Neural crest cell (in vitro differentiated cells): ENCODE data around the gene PRR19. TPM values are rescaled to one million over a fixed set of nuclear protein-coding genes. Genes with fewer than 3 reads are reported as not detected.
"Not testable (repeated sequence)": the region's sequence is repeated elsewhere in the genome, so short reads cannot be mapped to it uniquely, and the experiment has no call there.

Source experiments
- DNase-seq: peaks from one replicate; pipeline ENCODE4 v3.0.0; 2021; ENCODE audit warnings: low read depth, mixed read lengths, low spot score
- H3K27ac Mint-ChIP-seq: one replicate; pipeline ENCODE4 v1.8.0; 2021; ENCODE audit warnings: mild to moderate bottlenecking, mixed read lengths; ENCODE audit not compliant: unreplicated experiment
- H3K27me3 Mint-ChIP-seq: 2 replicates; pipeline ENCODE4 v1.8.0; 2021; ENCODE audit warnings: low read depth, mild to moderate bottlenecking, mixed read lengths
- H3K36me3 Mint-ChIP-seq: 2 replicates; pipeline ENCODE4 v1.8.0; 2021; ENCODE audit warnings: low read depth, mild to moderate bottlenecking, mixed read lengths
- H3K4me1 Mint-ChIP-seq: 2 replicates; pipeline ENCODE4 v1.8.0; 2021; ENCODE audit warnings: mixed read lengths
- H3K4me3 Mint-ChIP-seq: one replicate; pipeline ENCODE4 v1.8.0; 2021; ENCODE audit warnings: mild to moderate bottlenecking, mixed read lengths
- H3K9me3 Mint-ChIP-seq: 2 replicates; pipeline ENCODE4 v1.8.0; 2021; ENCODE audit warnings: mixed read lengths
- CTCF ChIP-seq: fragments of 200-600 bp; sonication (generic); conservative IDR thresholded peaks from 2 replicates; pipeline ENCODE4 v1.5.0; 2021; ENCODE audit warnings: antibody characterized with exemption, mild to moderate bottlenecking
- total RNA-seq: library from RNA; stranded (reverse); gene quantifications from 2 replicates; pipeline ENCODE4 v1.2.1, GENCODE V29; 2021

Gene PRR19
- total RNA-seq, 1 donor from 2014 or later: 2.8 TPM

- no peak for TF ChIP-seq CTCF
- no peak for DNase-seq
- Mint-ChIP-seq H3K4me1 (peaks cover 4% of the 10 kb centered on the region), H3K36me3 (no peaks in the 10 kb centered on the region), H3K27ac (no peak overlapping the region), H3K27me3 (no peaks in the 10 kb centered on the region), H3K9me3 (no peaks in the 10 kb centered on the region), H3K4me3 (no peak overlapping the region)
Observed at GRCh38 chr19:42335374-42335936, 33.5 kb downstream of the PRR19 start.

DNA sequence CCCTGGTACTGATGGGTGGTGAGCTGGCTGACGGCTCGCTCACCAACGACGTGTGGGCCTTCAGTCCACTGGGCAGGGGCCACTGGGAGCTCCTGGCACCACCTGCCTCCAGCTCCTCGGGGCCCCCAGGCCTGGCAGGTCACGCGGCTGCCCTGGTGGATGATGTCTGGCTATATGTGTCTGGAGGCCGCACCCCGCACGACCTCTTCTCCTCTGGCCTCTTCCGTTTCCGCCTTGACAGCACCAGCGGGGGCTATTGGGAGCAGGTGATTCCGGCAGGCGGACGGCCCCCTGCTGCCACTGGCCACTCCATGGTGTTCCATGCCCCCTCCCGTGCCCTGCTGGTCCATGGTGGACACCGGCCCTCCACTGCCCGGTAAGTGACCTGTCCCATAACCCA, 34.0 kb downstream of the PRR19 start:
- H3K27me3 Mint-ChIP-seq: no peaks in the 10 kb centered on the region
- no peaks in the 10 kb centered on the region for H3K36me3 Mint-ChIP-seq

DNA sequence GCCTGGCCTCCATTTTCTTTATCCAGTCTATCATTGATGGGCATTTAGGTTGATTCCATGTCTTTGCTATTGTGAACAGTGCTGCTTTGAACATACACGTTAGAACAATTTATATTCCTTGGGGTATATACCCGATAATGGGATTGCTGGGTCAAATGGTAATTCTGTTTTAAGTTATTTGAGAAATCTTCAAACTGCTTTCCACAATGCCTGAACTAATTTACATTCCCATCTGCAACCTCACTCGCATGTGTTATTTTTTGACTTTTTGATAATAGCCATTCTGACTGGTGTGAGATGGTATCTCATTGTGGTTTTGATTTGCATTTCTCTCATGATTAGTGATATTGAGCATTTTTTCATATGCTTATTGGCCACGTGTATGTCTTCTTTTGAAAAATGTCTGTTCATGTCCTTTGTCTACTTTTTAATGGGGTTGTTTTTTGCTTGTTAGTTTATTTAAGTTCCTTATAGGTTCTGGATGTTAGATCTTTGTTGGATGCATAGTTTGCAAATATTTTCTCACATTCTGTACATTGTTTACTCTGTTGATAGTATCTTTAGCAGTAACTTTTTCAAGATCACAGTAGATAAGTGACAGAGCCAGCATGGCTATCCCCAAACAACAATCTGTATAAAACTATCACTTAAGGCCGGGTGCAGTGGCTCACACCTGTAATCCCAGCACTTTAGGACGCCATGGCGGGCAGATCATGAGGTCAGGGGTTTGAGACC, 37.4 kb downstream of the PRR19 start:
- not testable (repeated sequence) for DNase-seq, H3K9me3 Mint-ChIP-seq, H3K27me3 Mint-ChIP-seq, H3K4me3 Mint-ChIP-seq, H3K36me3 Mint-ChIP-seq, H3K4me1 Mint-ChIP-seq, H3K27ac Mint-ChIP-seq

More for the DNA sequence above, 34.0 kb downstream of the PRR19 start:
- DNase-seq: no peak
- no peak overlapping the region for H3K4me3 Mint-ChIP-seq
- no peaks in the 10 kb centered on the region for H3K9me3 Mint-ChIP-seq
- H3K27ac Mint-ChIP-seq: no peak overlapping the region
- TF ChIP-seq CTCF: no peak
- H3K4me1 Mint-ChIP-seq: no peaks in the 10 kb centered on the region

GRCh38 chr19:42339922-42340321, 38.0 kb downstream of the PRR19 start:
- H3K4me1 Mint-ChIP-seq, DNase-seq, H3K27ac Mint-ChIP-seq, H3K9me3 Mint-ChIP-seq, H3K4me3 Mint-ChIP-seq, H3K36me3 Mint-ChIP-seq, H3K27me3 Mint-ChIP-seq: not testable (repeated sequence)

DNA sequence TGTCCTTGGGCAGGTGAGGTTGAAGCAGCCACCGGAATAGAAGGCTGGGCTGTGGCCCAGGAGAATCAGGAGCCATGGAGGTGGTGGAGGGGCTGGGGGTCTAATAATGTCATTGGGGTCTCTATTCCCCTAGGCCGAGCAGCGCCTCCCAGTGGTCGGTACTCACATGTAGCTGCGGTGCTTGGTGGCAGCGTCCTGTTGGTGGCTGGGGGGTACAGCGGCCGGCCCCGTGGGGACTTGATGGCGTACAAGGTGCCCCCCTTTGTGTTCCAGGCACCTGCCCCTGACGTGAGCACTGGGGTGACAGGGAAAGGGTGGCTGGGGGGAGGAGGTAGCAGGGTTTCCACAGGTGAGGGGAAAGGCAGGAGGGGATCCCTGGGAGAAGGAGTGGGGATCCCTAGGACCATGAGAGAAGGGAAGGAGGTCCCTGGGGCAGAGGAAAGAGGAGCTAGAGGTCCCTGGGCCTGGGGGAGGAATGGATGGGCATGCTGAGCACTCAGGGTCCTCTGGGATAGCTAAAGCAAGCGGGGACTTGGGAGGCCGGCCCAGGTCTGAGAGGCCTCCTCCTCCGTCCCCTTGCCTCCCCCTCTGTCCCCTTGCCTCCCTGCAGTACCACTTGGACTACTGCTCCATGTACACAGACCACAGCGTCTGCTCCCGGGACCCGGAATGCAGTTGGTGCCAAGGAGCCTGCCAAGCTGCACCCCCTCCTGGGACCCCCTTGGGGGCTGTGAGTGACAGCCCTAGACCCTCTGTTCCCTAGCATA, 41.6 kb downstream of the PRR19 start:
- Mint-ChIP-seq H3K27me3 (no peaks in the 10 kb centered on the region), H3K36me3 (peaks cover 5% of the 10 kb centered on the region), H3K27ac (no peak overlapping the region), H3K4me3 (no peak overlapping the region), H3K9me3 (no peaks in the 10 kb centered on the region), H3K4me1 (no peaks in the 10 kb centered on the region)
- no peak for DNase-seq
- peak; percentile 35 for TF ChIP-seq CTCF

GRCh38 chr19:42344336-42344893, 42.5 kb downstream of the PRR19 start:
- DNase-seq: no peak
- TF ChIP-seq CTCF: no peak
- H3K4me3 Mint-ChIP-seq: no peak overlapping the region
- H3K27ac Mint-ChIP-seq: no peak overlapping the region
- H3K36me3 Mint-ChIP-seq: peaks cover 7% of the 10 kb centered on the region
- H3K9me3 Mint-ChIP-seq: no peaks in the 10 kb centered on the region
- no peaks in the 10 kb centered on the region for H3K27me3 Mint-ChIP-seq
- no peaks in the 10 kb centered on the region for H3K4me1 Mint-ChIP-seq
